B cell (primary cell): Measurements from ENCODE around the gene PGAP3.

ENCODE experiments used
- CTCF ChIP-seq: fragments of 200-600 bp; IDR thresholded peaks from one replicate; pipeline ENCODE4 v1.8.0; 2022; ENCODE audit warnings: antibody characterized with exemption, mild to moderate bottlenecking
- EZH2 ChIP-seq: IDR thresholded peaks from 2 replicates; pipeline ENCODE4 v1.6.1; 2012; ENCODE audit warnings: borderline replicate concordance, low read depth, mild to moderate bottlenecking, moderate library complexity, low read length; ENCODE audit not compliant: insufficient read depth, poor library complexity, severe bottlenecking

- TF ChIP-seq CTCF (no peak), EZH2 (no peak)
Measured at GRCh38 chr17:39661744-39662541, 25.9 kb downstream of the PGAP3 start.
